Hematopoietic multipotent progenitor cell treated with erythropoietin and hydrocortisone succinate and interleukin-3 and kit ligand, for 8 days (in vitro differentiated cells): ENCODE data around the gene ZNF615.
"Not testable (repeated sequence)": the region's sequence is repeated elsewhere in the genome, so short reads cannot be mapped to it uniquely, and the experiment has no call there.

Experiments used
- DNase-seq: peaks from one replicate; pipeline ENCODE4 v3.0.0-alpha.2; 2015

ZNF615 gene

GRCh38 chr19:52007806-52008557, at the start of gene ZNF615:
Gene ZNF615, minus strand, starts transcription at chr19:52008211. Its CDS starts 4,500 bp downstream, at chr19:52003711.
- peak; percentile 90 for DNase-seq

- not testable (repeated sequence) for DNase-seq
Observed at GRCh38 chr19:52056480-52056879, 48.5 kb upstream of the ZNF615 start.

GRCh38 chr19:52051736-52052135, 43.7 kb upstream of the ZNF615 start:
- not testable (repeated sequence) for DNase-seq

GRCh38 chr19:52048555-52049501, 40.8 kb upstream of the ZNF615 start, which contains the start of gene ZNF432:
Gene ZNF432, minus strand, starts transcription at chr19:52048838. Its CDS starts 1,970 bp downstream, at chr19:52046868.
- DNase-seq: peak; percentile 90

- no peak for DNase-seq
Observed at GRCh38 chr19:52039169-52039568, 31.2 kb upstream of the ZNF615 start.

GRCh38 chr19:52034051-52034728, 26.2 kb upstream of the ZNF615 start:
- no peak for DNase-seq

GRCh38 chr19:52028780-52029123, 20.7 kb upstream of the ZNF615 start:
- no peak for DNase-seq

- DNase-seq: peak; percentile 88
Observed at GRCh38 chr19:52028027-52028779, 20.2 kb upstream of the ZNF615 start, which contains the start of gene ZNF614. Gene ZNF614, minus strand, starts transcription at chr19:52028379. Its CDS starts 2,634 bp downstream, at chr19:52025745.

GRCh38 chr19:52026255-52026990, 18.4 kb upstream of the ZNF615 start:
- not testable (repeated sequence) for DNase-seq

- not testable (repeated sequence) for DNase-seq
Observed at GRCh38 chr19:52024478-52024877, 16.5 kb upstream of the ZNF615 start.

- DNase-seq: no peak
Observed at GRCh38 chr19:52022193-52022592, 14.2 kb upstream of the ZNF615 start.

- no peak for DNase-seq
Observed at GRCh38 chr19:52020506-52020905, 12.5 kb upstream of the ZNF615 start.

GRCh38 chr19:52010674-52011073, 2.7 kb upstream of the ZNF615 start:
- DNase-seq: no peak

- DNase-seq: no peak
Observed at GRCh38 chr19:52007451-52007805, 583 bp downstream of the ZNF615 start.

- DNase-seq: no peak
Observed at GRCh38 chr19:51994048-51994644, 13.9 kb downstream of the ZNF615 start.

GRCh38 chr19:51993422-51993821, 14.6 kb downstream of the ZNF615 start:
- DNase-seq: no peak

- peak; percentile 96 for DNase-seq
Observed at GRCh38 chr19:51986309-51987291, 21.4 kb downstream of the ZNF615 start, which contains the start of gene ZNF350. Gene ZNF350, minus strand, starts transcription at chr19:51986840. Its CDS starts 12,480 bp downstream, at chr19:51974360.

GRCh38 chr19:51983361-51983760, 24.6 kb downstream of the ZNF615 start:
- DNase-seq: no peak

- not testable (repeated sequence) for DNase-seq
Observed at GRCh38 chr19:51980926-51981325, 27.1 kb downstream of the ZNF615 start.
